Measurements from ENCODE around the gene NPHP1. TPM values are rescaled to one million over a fixed set of nuclear protein-coding genes. Genes with fewer than 3 reads are reported as not detected.
"Not testable (repeated sequence)": the region's sequence is repeated elsewhere in the genome, so short reads cannot be mapped to it uniquely, and the experiment has no call there.

NPHP1 gene
- polyA plus RNA-seq (2013): 2.6 and 3.1 TPM in 2 replicates

DNA sequence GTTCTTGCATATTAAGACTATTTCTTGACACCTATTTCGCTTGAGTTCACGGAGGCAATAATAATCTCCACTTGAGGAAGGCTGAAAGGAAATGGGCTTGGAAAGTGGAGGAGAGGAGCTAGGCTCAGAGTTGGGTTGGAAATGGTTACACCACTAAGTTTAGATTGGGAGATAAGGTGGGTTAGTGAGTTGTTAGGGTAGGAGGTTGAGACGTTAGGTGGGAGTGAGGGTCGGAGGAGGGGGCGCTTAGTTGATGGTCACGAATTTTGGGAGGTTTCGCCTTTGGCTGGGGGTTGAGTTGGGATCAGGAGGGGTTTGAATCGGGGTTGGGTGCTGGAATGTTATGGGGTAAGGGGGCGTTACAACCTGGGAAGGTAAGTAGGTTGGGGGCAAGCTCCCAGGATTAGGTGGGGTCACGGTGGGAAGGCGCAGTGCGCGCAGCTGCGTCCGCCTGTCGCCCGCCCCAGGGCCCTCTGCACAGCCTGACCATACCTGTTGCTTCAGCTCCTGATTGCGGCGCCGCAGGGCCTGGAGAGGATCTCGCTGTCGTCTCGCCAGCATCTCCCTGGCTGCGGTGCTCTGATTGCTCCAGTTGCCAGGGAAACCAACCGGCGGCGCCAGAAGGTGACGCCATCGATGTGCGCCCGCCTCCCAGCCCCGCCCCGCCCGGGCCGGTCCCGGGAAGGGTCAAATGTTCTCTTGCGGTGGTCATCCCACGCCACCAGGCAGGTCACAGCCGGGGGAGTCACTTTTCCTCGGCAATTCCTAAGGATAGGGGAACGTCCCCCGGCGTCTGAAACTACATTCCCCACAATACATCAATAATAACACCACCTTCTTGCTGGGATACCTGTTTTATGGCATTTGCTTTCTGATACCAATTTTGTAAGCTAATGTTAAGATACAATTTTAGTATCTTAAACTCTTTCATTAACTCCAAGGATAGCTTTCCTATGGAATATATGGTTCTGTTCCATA lies at the start of gene NPHP1:
TSS of gene NPHP1 (minus strand) at position 606 of the 978 bp plus-strand sequence. CDS start at position 561, 45 bp downstream.
- H3K9me3 ChIP-seq (ENCODE audit: insufficient read depth, low read depth, low read length): no peaks in the 10 kb centered on the region
- H3K27me3 ChIP-seq (ENCODE audit: insufficient read depth, low read length): no peaks in the 10 kb centered on the region
- no peak within 1 kb of the TSS for H3K14ac ChIP-seq (ENCODE audit: low read length)
- H3K79me2 ChIP-seq (ENCODE audit: control insufficient read depth, insufficient read depth, low read length, poor library complexity): no peaks in the 10 kb centered on the region
- peak within 1 kb of the TSS; percentile 98 for H2AFZ ChIP-seq (ENCODE audit: insufficient read depth, low read length, poor library complexity)
- H3K27ac ChIP-seq (ENCODE audit: low read depth, low read length): no peak within 1 kb of the TSS
- peak within 1 kb of the TSS; percentile 75 for H4K91ac ChIP-seq (ENCODE audit: low read depth, low read length)
- H3K9ac ChIP-seq (ENCODE audit: low read length): peak within 1 kb of the TSS; percentile 14
- no peak within 1 kb of the TSS for H2AK5ac ChIP-seq (ENCODE audit: low read length)
- peak within 1 kb of the TSS; percentile 1 for H3K18ac ChIP-seq (ENCODE audit: low read length)
- peak within 1 kb of the TSS; percentile 9 for H4K12ac ChIP-seq (ENCODE audit: low read depth, low read length)
- H3K79me1 ChIP-seq (ENCODE audit: low read length): peaks cover 5% of the 10 kb centered on the region
- peak within 1 kb of the TSS; percentile 91 for H3K4me2 ChIP-seq (ENCODE audit: low read length)
- DNase-seq: peak; percentile 99
- H3K4me1 ChIP-seq (ENCODE audit: control insufficient read depth in 1 of 2, insufficient read depth in 2 of 2, low read length in 2 of 2): peaks cover 3% of the 10 kb centered on the region in 2 experiments
- H4K8ac ChIP-seq (ENCODE audit: low read depth, low read length): peak within 1 kb of the TSS; percentile 86
- peaks cover 0 to 5% of the 10 kb centered on the region in 2 experiments for H3K36me3 ChIP-seq (ENCODE audit: control insufficient read depth in 1 of 2, insufficient read depth in 2 of 2, low read length in 2 of 2)
- no peak within 1 kb of the TSS for H2BK12ac ChIP-seq (ENCODE audit: low read length)
- peak within 1 kb of the TSS; percentile 76 for H3K4me3 ChIP-seq (ENCODE audit: low read depth, low read length)
- H3K4ac ChIP-seq (ENCODE audit: low read depth, low read length): no peak within 1 kb of the TSS
- H2BK120ac ChIP-seq (ENCODE audit: insufficient read depth, low read length, poor library complexity): peak within 1 kb of the TSS; percentile 52
- H3K23ac ChIP-seq (ENCODE audit: low read length): no peak within 1 kb of the TSS
- no peak within 1 kb of the TSS for H2BK5ac ChIP-seq (ENCODE audit: low read depth, low read length, poor library complexity)
- WGBS (ENCODE audit: extremely low coverage, insufficient coverage, insufficient read length): 100% methylated on average over 2 of the region's 43 CpGs

- not testable (repeated sequence) for H2BK120ac ChIP-seq (ENCODE audit: insufficient read depth, low read length, poor library complexity); H3K79me1 ChIP-seq (ENCODE audit: low read length); H3K27me3 ChIP-seq (ENCODE audit: insufficient read depth, low read length); H3K4me2 ChIP-seq (ENCODE audit: low read length); H3K14ac ChIP-seq (ENCODE audit: low read length); H3K4ac ChIP-seq (ENCODE audit: low read depth, low read length); H2AK5ac ChIP-seq (ENCODE audit: low read length); H2BK5ac ChIP-seq (ENCODE audit: low read depth, low read length, poor library complexity); H3K79me2 ChIP-seq (ENCODE audit: control insufficient read depth, insufficient read depth, low read length, poor library complexity); H3K4me3 ChIP-seq (ENCODE audit: low read depth, low read length); H3K27ac ChIP-seq (ENCODE audit: low read depth, low read length); H3K9me3 ChIP-seq (ENCODE audit: insufficient read depth, low read depth, low read length); H2BK12ac ChIP-seq (ENCODE audit: low read length); H3K36me3 ChIP-seq (ENCODE audit: control insufficient read depth in 1 of 2, insufficient read depth in 2 of 2, low read length in 2 of 2); H3K9ac ChIP-seq (ENCODE audit: low read length); DNase-seq; H4K8ac ChIP-seq (ENCODE audit: low read depth, low read length); H3K4me1 ChIP-seq (ENCODE audit: control insufficient read depth in 1 of 2, insufficient read depth in 2 of 2, low read length in 2 of 2); H4K12ac ChIP-seq (ENCODE audit: low read depth, low read length); H3K23ac ChIP-seq (ENCODE audit: low read length); H4K91ac ChIP-seq (ENCODE audit: low read depth, low read length); H2AFZ ChIP-seq (ENCODE audit: insufficient read depth, low read length, poor library complexity); H3K18ac ChIP-seq (ENCODE audit: low read length)
- WGBS (ENCODE audit: extremely low coverage, insufficient coverage, insufficient read length): no CpG with 5 or more reads among the region's 7 CpGs
Observed at GRCh38 chr2:110248081-110248795, 43.4 kb upstream of the NPHP1 start.

DNA sequence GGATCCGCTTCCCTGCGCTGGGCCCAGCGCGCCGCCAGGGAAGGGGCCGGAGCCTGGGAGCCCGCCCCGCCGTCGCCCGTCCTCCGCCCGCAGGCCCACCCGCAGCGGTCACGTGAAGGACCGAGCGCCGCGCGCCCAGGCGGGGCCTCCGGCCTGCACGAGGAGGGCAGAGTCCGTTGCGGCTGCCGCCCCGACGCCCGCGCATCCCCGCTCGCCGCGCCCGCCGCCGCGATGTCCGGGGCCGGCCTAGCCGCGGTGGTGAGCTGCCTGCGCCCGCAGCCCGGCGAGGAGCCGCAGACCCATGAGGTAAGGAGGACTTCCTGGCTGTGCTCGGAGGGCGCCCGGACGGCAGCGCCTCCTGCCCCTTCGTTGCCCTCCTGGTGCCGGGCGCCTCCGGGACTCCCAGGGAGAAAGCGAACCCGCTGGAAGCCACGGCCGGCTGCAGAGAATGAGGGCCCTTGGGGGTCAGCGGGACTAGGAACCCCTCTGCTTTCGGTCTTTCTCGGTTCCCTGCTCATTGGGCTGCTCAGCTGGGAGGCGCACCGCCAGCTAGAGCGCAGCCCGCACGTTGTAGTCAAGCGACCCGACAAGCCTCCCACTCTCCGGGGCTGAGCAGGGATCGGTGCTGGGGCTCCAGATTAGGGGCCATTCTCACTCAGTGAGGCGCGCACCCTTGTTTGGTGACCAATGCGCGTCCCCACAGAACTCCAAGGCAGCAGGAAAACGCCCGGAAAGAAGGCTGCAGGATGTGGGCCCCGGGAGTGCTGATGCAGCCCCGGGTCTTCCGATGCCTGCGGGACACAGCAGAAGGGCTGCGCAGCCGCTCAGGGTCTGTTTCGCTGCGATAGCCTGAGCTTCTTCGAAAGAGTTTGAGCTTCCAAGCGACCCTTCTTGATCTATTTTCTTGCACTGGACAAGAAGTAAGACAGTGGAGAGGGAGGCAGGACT lies 40.9 kb upstream of the NPHP1 start:
- not testable (repeated sequence) for H3K14ac ChIP-seq (ENCODE audit: low read length); H4K91ac ChIP-seq (ENCODE audit: low read depth, low read length); H2AK5ac ChIP-seq (ENCODE audit: low read length); H3K79me2 ChIP-seq (ENCODE audit: control insufficient read depth, insufficient read depth, low read length, poor library complexity); H3K4me3 ChIP-seq (ENCODE audit: low read depth, low read length); H2BK120ac ChIP-seq (ENCODE audit: insufficient read depth, low read length, poor library complexity); H3K4me2 ChIP-seq (ENCODE audit: low read length); H3K9ac ChIP-seq (ENCODE audit: low read length); H3K18ac ChIP-seq (ENCODE audit: low read length); DNase-seq; H2BK12ac ChIP-seq (ENCODE audit: low read length); H3K9me3 ChIP-seq (ENCODE audit: insufficient read depth, low read depth, low read length); H3K79me1 ChIP-seq (ENCODE audit: low read length); H2BK5ac ChIP-seq (ENCODE audit: low read depth, low read length, poor library complexity); H4K8ac ChIP-seq (ENCODE audit: low read depth, low read length); H2AFZ ChIP-seq (ENCODE audit: insufficient read depth, low read length, poor library complexity); H4K12ac ChIP-seq (ENCODE audit: low read depth, low read length); H3K27me3 ChIP-seq (ENCODE audit: insufficient read depth, low read length); H3K36me3 ChIP-seq (ENCODE audit: control insufficient read depth in 1 of 2, insufficient read depth in 2 of 2, low read length in 2 of 2); H3K23ac ChIP-seq (ENCODE audit: low read length); H3K4me1 ChIP-seq (ENCODE audit: control insufficient read depth in 1 of 2, insufficient read depth in 2 of 2, low read length in 2 of 2); H3K27ac ChIP-seq (ENCODE audit: low read depth, low read length); H3K4ac ChIP-seq (ENCODE audit: low read depth, low read length)
- no CpG with 5 or more reads among the region's 89 CpGs for WGBS (ENCODE audit: extremely low coverage, insufficient coverage, insufficient read length)

GRCh38 chr2:110243283-110243682 lies 38.5 kb upstream of the NPHP1 start:
- not testable (repeated sequence) for H2BK5ac ChIP-seq (ENCODE audit: low read depth, low read length, poor library complexity); H3K79me1 ChIP-seq (ENCODE audit: low read length); H3K9ac ChIP-seq (ENCODE audit: low read length); H3K23ac ChIP-seq (ENCODE audit: low read length); H3K79me2 ChIP-seq (ENCODE audit: control insufficient read depth, insufficient read depth, low read length, poor library complexity); H4K91ac ChIP-seq (ENCODE audit: low read depth, low read length); H2BK12ac ChIP-seq (ENCODE audit: low read length); H3K4me2 ChIP-seq (ENCODE audit: low read length); H3K4me1 ChIP-seq (ENCODE audit: control insufficient read depth in 1 of 2, insufficient read depth in 2 of 2, low read length in 2 of 2); H2BK120ac ChIP-seq (ENCODE audit: insufficient read depth, low read length, poor library complexity); H2AK5ac ChIP-seq (ENCODE audit: low read length); H3K14ac ChIP-seq (ENCODE audit: low read length); DNase-seq; H3K4ac ChIP-seq (ENCODE audit: low read depth, low read length); H4K8ac ChIP-seq (ENCODE audit: low read depth, low read length); H3K36me3 ChIP-seq (ENCODE audit: control insufficient read depth in 1 of 2, insufficient read depth in 2 of 2, low read length in 2 of 2); H4K12ac ChIP-seq (ENCODE audit: low read depth, low read length); H3K18ac ChIP-seq (ENCODE audit: low read length); H3K27me3 ChIP-seq (ENCODE audit: insufficient read depth, low read length); H2AFZ ChIP-seq (ENCODE audit: insufficient read depth, low read length, poor library complexity); H3K9me3 ChIP-seq (ENCODE audit: insufficient read depth, low read depth, low read length); H3K27ac ChIP-seq (ENCODE audit: low read depth, low read length); H3K4me3 ChIP-seq (ENCODE audit: low read depth, low read length)
- WGBS (ENCODE audit: extremely low coverage, insufficient coverage, insufficient read length): no CpG with 5 or more reads among the region's 3 CpGs
